HepG2 (cell line): Measurements from ENCODE around the gene CCDC7. TPM values are rescaled to one million over a fixed set of nuclear protein-coding genes. Genes with fewer than 3 reads are reported as not detected.
"Not testable (repeated sequence)": the region's sequence is repeated elsewhere in the genome, so short reads cannot be mapped to it uniquely, and the experiment has no call there.

Experiments
- ATAC-seq: fragments of 200-7000 bp; cut with Tn5 transposase; 3 replicates; pipeline ENCODE4 v1.9.1; 2020; ENCODE audit warnings: mild to moderate bottlenecking, moderate library complexity
- BruUV-seq: library from RNA; stranded (reverse); fragments of 400-500 nt; replicated peaks from 2 replicates; lab custom pipeline; 2021; lab: Mats Ljungman, UMichigan
- CTCF ChIA-PET: fragments of 300-600 bp; formaldehyde crosslinking; extraction: SDS; loops from one replicate; lab custom pipeline; 2021; ENCODE audit warnings: low total read pairs, inconsistent platforms, low intra/inter-chr PET ratio; lab: Yijun Ruan, JAX
- POLR2A ChIA-PET: fragments of 350-600 bp; sonication (Branson Sonifier 250); formaldehyde crosslinking; loops from one replicate; lab custom pipeline; 2020; ENCODE audit warnings: antibody characterized with exemption, inconsistent platforms; lab: Yijun Ruan, JAX
- DNase-seq: peaks from one replicate; pipeline ENCODE4 v3.0.0-alpha.2; 2015; ENCODE audit warnings: low spot score
- FAIRE-seq: peaks from 3 replicates; lab custom pipeline; 2011; peaks lifted over from hg19 to GRCh38; lab: Jason Lieb, UNC
- H2AFZ ChIP-seq: one replicate; pipeline ENCODE4 v1.6.1; 2011; ENCODE audit warnings: low read length, inconsistent platforms
- H3K27ac ChIP-seq: fragments of 300-600 bp; 3 replicates; pipeline ENCODE4 v1.8.0; 2011; ENCODE audit warnings: mixed run types, mild to moderate bottlenecking, mixed read lengths, low read length, inconsistent platforms; ENCODE audit not compliant: insufficient read depth; ENCODE audit errors: extremely low read length
- H3K27me3 ChIP-seq, 2 experiments: fragments of 200-600 bp in 1 of 2; 2 replicates in 1 of 2; 3 replicates in 1 of 2; pipeline versions ENCODE4 v1.6.0 to v1.8.0; 2011; ENCODE audit warnings: low read length in 2 of 2, mild to moderate bottlenecking in 2 of 2, moderate library complexity in 2 of 2, inconsistent platforms in 1 of 2; ENCODE audit not compliant: insufficient read depth in 2 of 2, control insufficient read depth in 1 of 2
- H3K36me3 ChIP-seq, 2 experiments: fragments of 200-600 bp in 1 of 2; replicated peaks in 1 of 2; 2 replicates in 1 of 2; 3 replicates in 1 of 2; pipeline versions ENCODE4 v1.5.1 to v1.8.0; 2011; ENCODE audit warnings: low read length in 2 of 2, inconsistent platforms in 1 of 2; ENCODE audit not compliant: insufficient read depth in 2 of 2, control insufficient read depth in 1 of 2
- H3K4me1 ChIP-seq: 2 replicates; pipeline ENCODE4 v1.5.1; 2012; ENCODE audit warnings: low read length, inconsistent platforms; ENCODE audit not compliant: insufficient read depth
- H3K4me2 ChIP-seq: 2 replicates; pipeline ENCODE4 v1.6.0; 2011; ENCODE audit warnings: low read depth, low read length, inconsistent platforms
- H3K4me3 ChIP-seq, 3 experiments: fragments of 200-600 bp in 1 of 3; sonication (generic), shearing (Covaris generic) in 1 of 3; replicated peaks in 1 of 3; 2 replicates each; pipeline ENCODE4 v1.5.1; 2011 to 2016; ENCODE audit warnings: low read length in 3 of 3, inconsistent platforms in 2 of 3, low read depth in 2 of 3, mild to moderate bottlenecking in 2 of 3, control low read depth in 1 of 3, mixed read lengths in 1 of 3; ENCODE audit not compliant: insufficient read depth in 1 of 3
- H3K79me2 ChIP-seq: one replicate; pipeline ENCODE4 v1.6.1; 2011; ENCODE audit warnings: low read length, inconsistent platforms; ENCODE audit not compliant: insufficient read depth
- H3K9ac ChIP-seq: 2 replicates; pipeline ENCODE4 v1.6.0; 2011; ENCODE audit warnings: mild to moderate bottlenecking, low read depth, low read length, inconsistent platforms; ENCODE audit not compliant: insufficient read depth
- H3K9me3 ChIP-seq: 2 replicates; pipeline ENCODE4 v1.5.1; 2012; ENCODE audit warnings: mild to moderate bottlenecking, low read length
- H4K20me1 ChIP-seq: 2 replicates; pipeline ENCODE4 v1.6.0; 2011; ENCODE audit warnings: inconsistent platforms, mild to moderate bottlenecking, low read length, moderate library complexity; ENCODE audit not compliant: insufficient read depth
- GLMP ChIP-seq: sonication (generic); formaldehyde crosslinking; IDR thresholded peaks from 2 replicates; pipeline ENCODE4 v1.9.0; 2021; ENCODE audit warnings: missing genetic modification reagents, mild to moderate bottlenecking, borderline replicate concordance
- HNRNPUL1 ChIP-seq: fragments of 200-400 bp; formaldehyde crosslinking; IDR thresholded peaks from 2 replicates; pipeline ENCODE4 v1.6.1; 2017; ENCODE audit warnings: low read depth, mild to moderate bottlenecking, low read length, moderate library complexity
- MAFF ChIP-seq: IDR thresholded peaks from 2 replicates; pipeline ENCODE4 v1.6.1; 2011; ENCODE audit warnings: low read depth, low read length, improper control_type of control experiment
- MAFK ChIP-seq, 2 experiments: IDR thresholded peaks in 1 of 2; conservative IDR thresholded peaks in 1 of 2; 2 replicates each; pipeline ENCODE4 v1.6.1; 2011; ENCODE audit warnings: improper control_type of control experiment in 2 of 2, low read length in 2 of 2
- PHF21A ChIP-seq: sonication (generic); formaldehyde crosslinking; IDR thresholded peaks from 2 replicates; pipeline ENCODE4 v1.5.0; 2020; ENCODE audit warnings: mild to moderate bottlenecking, missing genetic modification reagents
- RELA ChIP-seq: sonication (generic); formaldehyde crosslinking; IDR thresholded peaks from 2 replicates; pipeline ENCODE4 v1.4.0; 2020; ENCODE audit warnings: missing genetic modification reagents
- ZNF180 ChIP-seq: sonication (generic); formaldehyde crosslinking; IDR thresholded peaks from 2 replicates; pipeline ENCODE4 v1.4.0; 2020; ENCODE audit warnings: low read depth, missing genetic modification reagents, borderline replicate concordance
- WGBS: methylation state at CpG from one replicate; pipeline ENCODE4 v1.1.6; 2017; ENCODE audit warnings: low lambda C conversion rate; 5-methylcytosine and 5-hydroxymethylcytosine counted together
- in situ Hi-C: cut with HindIII; loops from 2 replicates; pipeline ENCODE4 v1.10.0; 2017; ENCODE audit warnings: low pct_unique_long_range_greater_than_20kb; ENCODE audit not compliant: extremely low pct_ligation_motif_present
- intact Hi-C: fragments of 100-400 bp; cut with micrococcal nuclease; formaldehyde crosslinking; loops from one replicate; pipeline ENCODE4 v1.10.0; 2022; ENCODE audit not compliant: unreplicated experiment
- polyA plus RNA-seq, 8 experiments: library from polyadenylated mRNA; depleted of rRNA in 3 of 8; stranded (reverse) in 7 of 8; unstranded in 1 of 8; fragments of >200 nt; fragmentation: Illumina TruSeq in 4 of 8; extraction: Trizol in 4 of 8; gene quantifications; 2 replicates each; pipeline versions ENCODE4 v1.2.1 to v1.2.3, GENCODE V29; 2011 to 2016; ENCODE audit warnings: low read depth in 4 of 8, missing spikeins in 1 of 8, mixed read lengths in 1 of 8; ENCODE audit not compliant: insufficient read depth in 1 of 8
- total RNA-seq, 5 experiments: library from RNA; depleted of rRNA; stranded (reverse); fragments of >200 nt; fragmentation: Illumina TruSeq; extraction: Trizol; gene quantifications; 2 replicates each; pipeline ENCODE4 v1.2.3, GENCODE V29; 2016; ENCODE audit warnings: low read depth in 1 of 5
- TF ChIP-seq, protein P1 (sequence below): sonication (generic); formaldehyde crosslinking; IDR thresholded peaks from 2 replicates; pipeline ENCODE4 v1.4.0; 2020; ENCODE audit warnings: mild to moderate bottlenecking, low read depth, missing genetic modification reagents

Gene CCDC7
- total and polyA plus RNA-seq, 2 of the 13 experiments (the other 11 are each of a cell fraction or from before 2014, with no cell fraction given): 0.40 to 1.8 TPM

- TF ChIP-seq PHF21A: no peak
Observed at GRCh38 chr10:32548208-32548607, 102.3 kb downstream of the CCDC7 start (continued).

GRCh38 chr10:32556783-32557395, 110.9 kb downstream of the CCDC7 start:
- WGBS: 6% methylated on average over 3 of the region's 3 CpGs
- ATAC-seq: no peak
- H3K9ac ChIP-seq: no peak overlapping the region
- intact Hi-C loops (no loop called here), in situ Hi-C loops (no loop called here)
- BruUV-seq: no TSS peak
- no peaks in the 10 kb centered on the region for H3K4me1 ChIP-seq
- H3K79me2 ChIP-seq: no peaks in the 10 kb centered on the region
- H3K4me3 ChIP-seq: no peak overlapping the region
- H3K36me3 ChIP-seq: no peaks in the 10 kb centered on the region
- H4K20me1 ChIP-seq: no peaks in the 10 kb centered on the region
- CTCF ChIA-PET: no interaction called here
- DNase-seq: no peak
- H3K27ac ChIP-seq: no peak overlapping the region
- POLR2A ChIA-PET: no interaction called here
- FAIRE-seq: no peak
- no peak overlapping the region for H3K4me2 ChIP-seq
- H3K27me3 ChIP-seq: no peaks in the 10 kb centered on the region
- TF ChIP-seq GLMP (no peak), RELA (CRISPR knock-in tag) (no peak), MAFK (conservative IDR thresholded peaks at IDR 0.05 in 1 of 2, IDR thresholded peaks at IDR 0.05 in 1 of 2; ENCODE audit: low read length in 2 of 2) (peak; percentile 14 to 55; a peak in 1 of 4 replicates), HNRNPUL1 (no peak), MAFF (peak; percentile 45; the same call in 1 of the 2 replicates), ZNF180 (CRISPR knock-in tag) (no peak)
- TF ChIP-seq, protein P1, sequence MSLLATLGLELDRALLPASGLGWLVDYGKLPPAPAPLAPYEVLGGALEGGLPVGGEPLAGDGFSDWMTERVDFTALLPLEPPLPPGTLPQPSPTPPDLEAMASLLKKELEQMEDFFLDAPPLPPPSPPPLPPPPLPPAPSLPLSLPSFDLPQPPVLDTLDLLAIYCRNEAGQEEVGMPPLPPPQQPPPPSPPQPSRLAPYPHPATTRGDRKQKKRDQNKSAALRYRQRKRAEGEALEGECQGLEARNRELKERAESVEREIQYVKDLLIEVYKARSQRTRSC (CRISPR knock-in tag): no peak
- H2AFZ ChIP-seq: no peak overlapping the region
- no peaks in the 10 kb centered on the region for H3K9me3 ChIP-seq

- H3K4me1 ChIP-seq, H2AFZ ChIP-seq, in situ Hi-C loops, H4K20me1 ChIP-seq, H3K9me3 ChIP-seq, H3K9ac ChIP-seq, H3K36me3 ChIP-seq, intact Hi-C loops, DNase-seq, POLR2A ChIA-PET, H3K4me2 ChIP-seq, BruUV-seq, H3K27me3 ChIP-seq, H3K79me2 ChIP-seq, FAIRE-seq, ATAC-seq, H3K4me3 ChIP-seq, H3K27ac ChIP-seq, CTCF ChIA-PET: not testable (repeated sequence)
Observed at GRCh38 chr10:32562695-32563094, 116.8 kb downstream of the CCDC7 start.
